ENCODE data around the gene SRPK1.

- TF ChIP-seq EZH2phosphoT487 (IDR thresholded peaks at IDR 0.05; ENCODE audit: borderline replicate concordance, low read length) (no peak), EZH2 (IDR thresholded peaks at IDR 0.05; ENCODE audit: low read length, unreplicated experiment) (no peak)
- TF ChIP-seq, protein P1, sequence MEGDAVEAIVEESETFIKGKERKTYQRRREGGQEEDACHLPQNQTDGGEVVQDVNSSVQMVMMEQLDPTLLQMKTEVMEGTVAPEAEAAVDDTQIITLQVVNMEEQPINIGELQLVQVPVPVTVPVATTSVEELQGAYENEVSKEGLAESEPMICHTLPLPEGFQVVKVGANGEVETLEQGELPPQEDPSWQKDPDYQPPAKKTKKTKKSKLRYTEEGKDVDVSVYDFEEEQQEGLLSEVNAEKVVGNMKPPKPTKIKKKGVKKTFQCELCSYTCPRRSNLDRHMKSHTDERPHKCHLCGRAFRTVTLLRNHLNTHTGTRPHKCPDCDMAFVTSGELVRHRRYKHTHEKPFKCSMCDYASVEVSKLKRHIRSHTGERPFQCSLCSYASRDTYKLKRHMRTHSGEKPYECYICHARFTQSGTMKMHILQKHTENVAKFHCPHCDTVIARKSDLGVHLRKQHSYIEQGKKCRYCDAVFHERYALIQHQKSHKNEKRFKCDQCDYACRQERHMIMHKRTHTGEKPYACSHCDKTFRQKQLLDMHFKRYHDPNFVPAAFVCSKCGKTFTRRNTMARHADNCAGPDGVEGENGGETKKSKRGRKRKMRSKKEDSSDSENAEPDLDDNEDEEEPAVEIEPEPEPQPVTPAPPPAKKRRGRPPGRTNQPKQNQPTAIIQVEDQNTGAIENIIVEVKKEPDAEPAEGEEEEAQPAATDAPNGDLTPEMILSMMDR (conservative IDR thresholded peaks at IDR 0.05; ENCODE audit: low read depth, low read length): no peak
These were observed 23.9 kb downstream of the SRPK1 start for GRCh38 chr6:35897036-35897435.

Measured in PC-3 (cell line).